ENCODE measurements around the gene ZCCHC13. TPM values are rescaled to one million over a fixed set of nuclear protein-coding genes. Genes with fewer than 3 reads are reported as not detected.
A peak's percentile ranks its signal among the peaks of the same experiment; 100 is the strongest.

The ZCCHC13 gene
- total RNA-seq, 1 experiment from 2014 or later = not detected

DNA sequence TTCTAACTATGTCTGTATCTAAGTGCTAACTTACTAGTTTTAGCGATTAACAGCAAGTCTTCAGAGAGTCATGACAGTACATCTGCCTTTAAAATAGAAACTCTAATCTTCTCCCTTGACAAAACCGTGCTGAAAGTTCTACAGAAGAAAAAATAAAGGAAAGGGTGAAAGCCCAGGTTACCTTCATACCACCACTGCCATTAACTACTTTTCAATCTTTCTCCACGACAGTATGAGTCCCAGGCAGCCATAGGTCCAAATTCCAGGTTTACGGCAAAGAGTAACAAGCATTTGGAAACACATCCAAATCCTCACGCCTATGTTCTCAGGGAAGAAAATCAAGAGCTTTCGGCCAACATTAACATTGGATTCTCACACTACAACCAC, 12.4 kb upstream of the ZCCHC13 start:
- no peaks in the 10 kb centered on the region for H3K4me1 Mint-ChIP-seq (ENCODE audit: insufficient read depth, unreplicated experiment)
- H3K36me3 Mint-ChIP-seq (ENCODE audit: insufficient read depth, unreplicated experiment) = peaks cover 27% of the 10 kb centered on the region
- CTCF ChIA-PET = interaction anchor here (0.7 kb wide), 1 partner anchor 59 kb away, joined by 4 read pairs; no protein-coding TSS in a partner anchor
- no peak for DNase-seq (ENCODE audit: unreplicated experiment)
- POLR2A ChIA-PET = interaction anchor here (1.0 to 1.8 kb wide), 9 partner anchors 10 to 347 kb away, joined by 3 to 10 read pairs (median 4); no protein-coding TSS in a partner anchor
- no peaks in the 10 kb centered on the region for H3K9me3 Mint-ChIP-seq (ENCODE audit: unreplicated experiment)
- H3K27ac Mint-ChIP-seq (ENCODE audit: low read depth, unreplicated experiment) = peak overlapping the region; percentile 63
- no peaks in the 10 kb centered on the region for H3K27me3 Mint-ChIP-seq (ENCODE audit: insufficient read depth, unreplicated experiment)
- TF ChIP-seq, protein P1, sequence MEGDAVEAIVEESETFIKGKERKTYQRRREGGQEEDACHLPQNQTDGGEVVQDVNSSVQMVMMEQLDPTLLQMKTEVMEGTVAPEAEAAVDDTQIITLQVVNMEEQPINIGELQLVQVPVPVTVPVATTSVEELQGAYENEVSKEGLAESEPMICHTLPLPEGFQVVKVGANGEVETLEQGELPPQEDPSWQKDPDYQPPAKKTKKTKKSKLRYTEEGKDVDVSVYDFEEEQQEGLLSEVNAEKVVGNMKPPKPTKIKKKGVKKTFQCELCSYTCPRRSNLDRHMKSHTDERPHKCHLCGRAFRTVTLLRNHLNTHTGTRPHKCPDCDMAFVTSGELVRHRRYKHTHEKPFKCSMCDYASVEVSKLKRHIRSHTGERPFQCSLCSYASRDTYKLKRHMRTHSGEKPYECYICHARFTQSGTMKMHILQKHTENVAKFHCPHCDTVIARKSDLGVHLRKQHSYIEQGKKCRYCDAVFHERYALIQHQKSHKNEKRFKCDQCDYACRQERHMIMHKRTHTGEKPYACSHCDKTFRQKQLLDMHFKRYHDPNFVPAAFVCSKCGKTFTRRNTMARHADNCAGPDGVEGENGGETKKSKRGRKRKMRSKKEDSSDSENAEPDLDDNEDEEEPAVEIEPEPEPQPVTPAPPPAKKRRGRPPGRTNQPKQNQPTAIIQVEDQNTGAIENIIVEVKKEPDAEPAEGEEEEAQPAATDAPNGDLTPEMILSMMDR (IDR thresholded peaks at IDR 0.05; ENCODE audit: unreplicated experiment) = no peak
- H3K4me3 Mint-ChIP-seq (ENCODE audit: unreplicated experiment) = peak overlapping the region; percentile 79
- intact Hi-C loops (cut with micrococcal nuclease) = loop anchor here (2.0 to 10.0 kb wide), 2 partner anchors 163 to 259 kb away; no protein-coding TSS in a partner anchor
- BruUV-seq (replicated peaks) = TSS peak; percentile 67

GRCh38 chrX:74291964-74292807, 11.8 kb upstream of the ZCCHC13 start:
- H3K27ac Mint-ChIP-seq (ENCODE audit: low read depth, unreplicated experiment) = peak overlapping the region; percentile 63
- TF ChIP-seq, protein P1 (IDR thresholded peaks at IDR 0.05; ENCODE audit: unreplicated experiment) = no peak
- H3K4me1 Mint-ChIP-seq (ENCODE audit: insufficient read depth, unreplicated experiment) = no peaks in the 10 kb centered on the region
- no TSS peak for BruUV-seq (replicated peaks)
- ChIA-PET CTCF (no interaction called here), POLR2A (interaction anchor here (0.6 to 1.8 kb wide), 11 partner anchors 9 to 348 kb away, joined by 3 to 10 read pairs (median 4); no protein-coding TSS in a partner anchor)
- intact Hi-C loops (cut with micrococcal nuclease) = loop anchor here (1.0 to 10.0 kb wide), 4 partner anchors 52 to 259 kb away; no protein-coding TSS in a partner anchor
- H3K36me3 Mint-ChIP-seq (ENCODE audit: insufficient read depth, unreplicated experiment) = peaks cover 21% of the 10 kb centered on the region
- no peaks in the 10 kb centered on the region for H3K9me3 Mint-ChIP-seq (ENCODE audit: unreplicated experiment)
- H3K4me3 Mint-ChIP-seq (ENCODE audit: unreplicated experiment) = peak overlapping the region; percentile 79
- DNase-seq (ENCODE audit: unreplicated experiment) = peak; percentile 87
- H3K27me3 Mint-ChIP-seq (ENCODE audit: insufficient read depth, unreplicated experiment) = no peaks in the 10 kb centered on the region

GRCh38 chrX:74292808-74293123, 11.2 kb upstream of the ZCCHC13 start:
- Mint-ChIP-seq H3K9me3 (ENCODE audit: unreplicated experiment) (peaks cover 3% of the 10 kb centered on the region), H3K27me3 (ENCODE audit: insufficient read depth, unreplicated experiment) (peaks cover 5% of the 10 kb centered on the region), H3K4me3 (ENCODE audit: unreplicated experiment) (peak overlapping the region; percentile 79), H3K27ac (ENCODE audit: low read depth, unreplicated experiment) (peak overlapping the region; percentile 63), H3K4me1 (ENCODE audit: insufficient read depth, unreplicated experiment) (no peaks in the 10 kb centered on the region), H3K36me3 (ENCODE audit: insufficient read depth, unreplicated experiment) (peaks cover 19% of the 10 kb centered on the region)
- TF ChIP-seq, protein P1 (IDR thresholded peaks at IDR 0.05; ENCODE audit: unreplicated experiment) = no peak
- intact Hi-C loops (cut with micrococcal nuclease) = loop anchor here (1.0 to 10.0 kb wide), 3 partner anchors 52 to 162 kb away; no protein-coding TSS in a partner anchor
- ChIA-PET CTCF (interaction anchor here (0.6 kb wide), 2 partner anchors 167 to 278 kb away, joined by 3 read pairs; no protein-coding TSS in a partner anchor), POLR2A (interaction anchor here (1.0 to 1.8 kb wide), 5 partner anchors 11 to 348 kb away, joined by 3 to 10 read pairs (median 4); no protein-coding TSS in a partner anchor)
- no peak for DNase-seq (ENCODE audit: unreplicated experiment)
- TSS peak; percentile 64 for BruUV-seq (replicated peaks)

- ChIA-PET CTCF (interaction anchor here (0.6 to 0.7 kb wide), 3 partner anchors 50 to 279 kb away, joined by 3 to 4 read pairs (median 3); no protein-coding TSS in a partner anchor), POLR2A (interaction anchor here (0.6 to 1.5 kb wide), 7 partner anchors 10 to 171 kb away, joined by 3 to 4 read pairs (median 3); no protein-coding TSS in a partner anchor)
- peaks cover 7% of the 10 kb centered on the region for H3K9me3 Mint-ChIP-seq (ENCODE audit: unreplicated experiment)
- TF ChIP-seq, protein P1 (IDR thresholded peaks at IDR 0.05; ENCODE audit: unreplicated experiment) = no peak
- H3K27ac Mint-ChIP-seq (ENCODE audit: low read depth, unreplicated experiment) = peak overlapping the region; percentile 63
- intact Hi-C loops (cut with micrococcal nuclease) = loop anchor here (10.0 kb wide), 1 partner anchor 161 kb away; no protein-coding TSS in a partner anchor
- peaks cover 12% of the 10 kb centered on the region for H3K27me3 Mint-ChIP-seq (ENCODE audit: insufficient read depth, unreplicated experiment)
- no peaks in the 10 kb centered on the region for H3K4me1 Mint-ChIP-seq (ENCODE audit: insufficient read depth, unreplicated experiment)
- BruUV-seq (replicated peaks) = no TSS peak
- DNase-seq (ENCODE audit: unreplicated experiment) = peak; percentile 74
- peak overlapping the region; percentile 79 for H3K4me3 Mint-ChIP-seq (ENCODE audit: unreplicated experiment)
- peaks cover 13% of the 10 kb centered on the region for H3K36me3 Mint-ChIP-seq (ENCODE audit: insufficient read depth, unreplicated experiment)
Measured at GRCh38 chrX:74293343-74293946, 10.5 kb upstream of the ZCCHC13 start.

Measured in MCF 10A (cell line).